H1 (cell line): ENCODE measurements around the gene PHF23. TPM values are rescaled to one million over a fixed set of nuclear protein-coding genes. Genes with fewer than 3 reads are reported as not detected.

Source experiments
- CTCF ChIA-PET: fragments of 300-600 bp; sonication (Branson Sonifier 250); formaldehyde crosslinking; loops from one replicate; lab custom pipeline; 2021; ENCODE audit not compliant: partially characterized antibody; lab: Charles Lee
- POLR2A ChIA-PET: fragments of 300-600 bp; sonication (Branson Sonifier 250); formaldehyde crosslinking; loops from one replicate; lab custom pipeline; 2021; ENCODE audit warnings: inconsistent platforms; ENCODE audit not compliant: partially characterized antibody; lab: Charles Lee
- DNase-seq, 2 experiments: peaks; one replicate each; pipeline versions ENCODE4 v3.0.0 to v3.0.0-alpha.2; 2010 to 2022; ENCODE audit warnings: low spot score in 2 of 2, low read depth in 1 of 2, mixed read lengths in 1 of 2
- FAIRE-seq: peaks from 2 replicates; lab custom pipeline; 2011; peaks lifted over from hg19 to GRCh38; lab: Jason Lieb, UNC
- H2AFZ ChIP-seq: 2 replicates; pipeline ENCODE4 v1.8.1; 2012; ENCODE audit warnings: low read length, inconsistent platforms
- H2AK5ac ChIP-seq: 2 replicates; pipeline ENCODE4 v1.6.1; 2013; ENCODE audit warnings: low read depth, low read length
- H2BK120ac ChIP-seq: replicated peaks from 2 replicates; pipeline ENCODE3; 2013; ENCODE audit warnings: low read depth, low read length, inconsistent platforms
- H2BK12ac ChIP-seq: 2 replicates; pipeline ENCODE4 v1.6.1; 2013; ENCODE audit warnings: low read depth, low read length
- H2BK15ac ChIP-seq: 2 replicates; pipeline ENCODE4 v1.6.1; 2013; ENCODE audit warnings: low read length
- H2BK20ac ChIP-seq: 2 replicates; pipeline ENCODE4 v1.6.1; 2013; ENCODE audit warnings: low read length
- H2BK5ac ChIP-seq: 2 replicates; pipeline ENCODE4 v1.6.1; 2013; ENCODE audit warnings: low read depth, low read length
- H3K14ac ChIP-seq: 2 replicates; pipeline ENCODE4 v1.6.1; 2013; ENCODE audit warnings: inconsistent platforms; ENCODE audit not compliant: insufficient read length
- H3K18ac ChIP-seq: 2 replicates; pipeline ENCODE4 v1.6.1; 2013; ENCODE audit warnings: low read length; ENCODE audit errors: extremely low read depth
- H3K23ac ChIP-seq: 2 replicates; pipeline ENCODE4 v1.6.1; 2013; ENCODE audit warnings: inconsistent platforms; ENCODE audit not compliant: insufficient read length
- H3K23me2 ChIP-seq: 2 replicates; pipeline ENCODE4 v1.6.1; 2013; ENCODE audit warnings: low read depth, low read length
- H3K27ac ChIP-seq: 2 replicates; pipeline ENCODE4 v1.6.1; 2011; ENCODE audit warnings: low read depth, low read length, inconsistent platforms
- H3K27me3 ChIP-seq, 4 experiments: replicated peaks in 1 of 4; 1 replicate in 1 of 4; 2 replicates in 3 of 4; pipeline versions ENCODE4 v1.6.1 to v1.8.1; 2011 to 2013; ENCODE audit warnings: low read length in 3 of 4, mild to moderate bottlenecking in 3 of 4, inconsistent platforms in 2 of 4, mixed read lengths in 2 of 4, moderate library complexity in 1 of 4; ENCODE audit not compliant: control insufficient read depth in 3 of 4, insufficient read depth in 3 of 4; ENCODE audit errors: extremely low read depth in 1 of 4
- H3K36me3 ChIP-seq, 4 experiments: 2 replicates each; pipeline versions ENCODE4 v1.6.1 to v1.8.1; 2011 to 2013; ENCODE audit warnings: mild to moderate bottlenecking in 4 of 4, low read length in 3 of 4, moderate library complexity in 2 of 4, control low read depth in 1 of 4, inconsistent platforms in 1 of 4; ENCODE audit not compliant: insufficient read depth in 4 of 4, control insufficient read depth in 2 of 4
- H3K4ac ChIP-seq: replicated peaks from 2 replicates; pipeline ENCODE3; 2013; ENCODE audit warnings: low read length, low read depth, mixed read lengths, inconsistent platforms; ENCODE audit not compliant: insufficient read length
- H3K4me1 ChIP-seq, 4 experiments: replicated peaks in 1 of 4; 1 replicate in 1 of 4; 2 replicates in 3 of 4; pipeline versions ENCODE4 v1.6.1 to v1.8.1; 2011 to 2013; ENCODE audit warnings: low read length in 3 of 4, inconsistent platforms in 2 of 4, mixed read lengths in 1 of 4; ENCODE audit not compliant: insufficient read depth in 4 of 4, control insufficient read depth in 3 of 4
- H3K4me2 ChIP-seq, 2 experiments: 2 replicates each; pipeline versions ENCODE4 v1.6.1 to v1.8.1; 2011 to 2013; ENCODE audit warnings: low read depth in 2 of 2, low read length in 2 of 2, control low read depth in 1 of 2, inconsistent platforms in 1 of 2, mild to moderate bottlenecking in 1 of 2; ENCODE audit not compliant: insufficient read depth in 1 of 2
- H3K4me3 ChIP-seq, 4 experiments: fragments of 200-600, 300-600 bp in 1 of 4; sonication (generic), shearing (Covaris generic), sonication (Bioruptor Twin) in 1 of 4; 2 replicates each; pipeline versions ENCODE4 v1.5.1 to v1.8.1; 2011 to 2016; ENCODE audit warnings: low read length in 4 of 4, low read depth in 3 of 4, control low read depth in 2 of 4, inconsistent platforms in 2 of 4, mild to moderate bottlenecking in 2 of 4, mixed read lengths in 1 of 4, moderate library complexity in 1 of 4; ENCODE audit not compliant: insufficient read depth in 2 of 4; ENCODE audit errors: extremely low read depth in 1 of 4
- H3K56ac ChIP-seq: replicated peaks from 2 replicates; pipeline ENCODE3; 2013; ENCODE audit warnings: low read depth, mild to moderate bottlenecking, mixed read lengths, low read length, inconsistent platforms; ENCODE audit not compliant: insufficient read length
- H3K79me1 ChIP-seq: 2 replicates; pipeline ENCODE4 v1.6.1; 2013; ENCODE audit warnings: low read depth, low read length, control low read depth
- H3K79me2 ChIP-seq, 2 experiments: 2 replicates each; pipeline versions ENCODE4 v1.6.1 to v1.8.1; 2012 to 2013; ENCODE audit warnings: low read length in 2 of 2, mild to moderate bottlenecking in 2 of 2, inconsistent platforms in 1 of 2; ENCODE audit not compliant: insufficient read depth in 2 of 2, control insufficient read depth in 1 of 2
- H3K9ac ChIP-seq, 4 experiments: replicated peaks in 1 of 4; 1 replicate in 1 of 4; 2 replicates in 3 of 4; pipeline versions ENCODE4 v1.6.1 to v1.8.1; 2011 to 2013; ENCODE audit warnings: low read depth in 3 of 4, low read length in 3 of 4, control low read depth in 2 of 4, mild to moderate bottlenecking in 2 of 4, moderate library complexity in 2 of 4, inconsistent platforms in 1 of 4; ENCODE audit errors: extremely low read depth in 1 of 4
- H3K9me3 ChIP-seq, 2 experiments: 2 replicates each; pipeline versions ENCODE4 v1.6.1 to v1.8.1; 2012 to 2013; ENCODE audit warnings: mild to moderate bottlenecking in 2 of 2, moderate library complexity in 2 of 2, control low read depth in 1 of 2, inconsistent platforms in 1 of 2, low read depth in 1 of 2, low read length in 1 of 2, mixed read lengths in 1 of 2; ENCODE audit not compliant: insufficient read depth in 2 of 2
- H4K20me1 ChIP-seq, 2 experiments: replicated peaks in 1 of 2; 2 replicates each; pipeline versions ENCODE3 to v1.8.1; 2011 to 2013; ENCODE audit warnings: inconsistent platforms in 2 of 2, low read length in 2 of 2, mild to moderate bottlenecking in 1 of 2; ENCODE audit not compliant: insufficient read depth in 2 of 2, control insufficient read depth in 1 of 2
- H4K5ac ChIP-seq: 2 replicates; pipeline ENCODE4 v1.6.1; 2013; ENCODE audit warnings: low read length, low read depth, mixed read lengths, inconsistent platforms; ENCODE audit not compliant: insufficient read length
- H4K8ac ChIP-seq: 2 replicates; pipeline ENCODE4 v1.8.0; 2013; ENCODE audit warnings: mild to moderate bottlenecking, moderate library complexity, low read length, inconsistent platforms; ENCODE audit not compliant: insufficient read depth; ENCODE audit errors: extremely low read depth
- H4K91ac ChIP-seq: replicated peaks from 2 replicates; pipeline ENCODE3; 2013; ENCODE audit warnings: low read length, mixed read lengths, inconsistent platforms; ENCODE audit not compliant: insufficient read length
- BRCA1 ChIP-seq: IDR thresholded peaks from 2 replicates; pipeline ENCODE4 v1.6.1; 2012; ENCODE audit warnings: low read depth, low read length, improper control_type of control experiment
- WGBS, 2 experiments: shearing (Covaris generic) in 1 of 2; methylation state at CpG; one replicate each; pipeline versions ENCODE4 v1.1.6 to v1.1.7; 2013 to 2015; ENCODE audit warnings: low lambda C conversion rate in 2 of 2, mixed read lengths in 2 of 2, inconsistent platforms in 1 of 2, low coverage in 1 of 2, missing lambda C conversion rate in 1 of 2; ENCODE audit not compliant: insufficient replicate concordance in 2 of 2, insufficient coverage in 1 of 2, insufficient read length in 1 of 2; ENCODE audit errors: extremely low coverage in 1 of 2, missing lambda C conversion rate in 1 of 2; 5-methylcytosine and 5-hydroxymethylcytosine counted together
- polyA plus RNA-seq, 7 experiments: library from polyadenylated mRNA; depleted of rRNA in 3 of 7; stranded (reverse) in 5 of 7; unstranded in 2 of 7; fragments of >200 nt in 5 of 7; fragments of 200-250 nt in 2 of 7; gene quantifications; 1 replicate in 5 of 7; 2 replicates in 1 of 7; 4 replicates in 1 of 7; pipeline versions ENCODE4 v1.2.1 to v1.2.3, GENCODE V29; 2011 to 2013; ENCODE audit warnings: missing spikeins in 2 of 7, mixed read lengths in 2 of 7
- total RNA-seq: library from RNA; stranded (reverse); fragmentation: NEBNext Ultra II Directional; extraction: Animal tissue kit (Norgen Biotek cat#: 25700); gene quantifications from 2 replicates; pipeline ENCODE4 v1.2.1, GENCODE V29; 2021

The PHF23 gene
- total and polyA plus RNA-seq, 2 of the 8 experiments (the other 6 are each of a cell fraction or from before 2014, with no cell fraction given): 47.5 to 62.8 TPM

DNA sequence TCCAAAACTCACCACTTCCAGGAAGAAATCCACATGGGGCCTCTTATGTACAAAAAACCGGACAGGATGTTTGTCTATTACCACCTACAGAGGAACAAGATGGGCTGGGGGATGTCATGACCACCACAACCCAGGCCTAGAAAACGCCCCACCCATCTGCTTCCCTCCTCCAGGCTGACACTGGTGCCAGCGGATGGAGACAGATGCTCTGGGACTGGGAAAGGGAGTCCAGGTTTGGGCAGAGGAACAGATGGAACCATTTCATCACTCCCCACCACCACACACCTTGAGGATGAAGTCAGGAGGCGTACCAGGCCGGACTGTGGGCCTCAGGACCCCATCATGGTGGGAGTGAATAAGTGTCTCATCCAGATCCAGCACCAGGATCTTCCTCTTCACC lies 7.5 kb upstream of the PHF23 start:
- DNase-seq (no peak), FAIRE-seq (no peak)
- no peak overlapping the region for H3K56ac ChIP-seq
- no peak overlapping the region for H4K91ac ChIP-seq
- H2AFZ ChIP-seq: no peak overlapping the region
- no peak overlapping the region for H2BK20ac ChIP-seq
- H2BK15ac ChIP-seq: no peak overlapping the region
- WGBS, 2 experiments: 87% methylated on average over 5 of the region's 5 CpGs; no CpG with 5 or more reads in 1 of the 2 experiments
- H2BK5ac ChIP-seq: no peak overlapping the region; the same call in 1 of the 2 replicates
- H4K5ac ChIP-seq: no peak overlapping the region
- peaks cover 17% of the 10 kb centered on the region for H3K23me2 ChIP-seq
- H3K14ac ChIP-seq: no peak overlapping the region
- ChIA-PET CTCF (no interaction called here), POLR2A (interaction anchor here (8.3 to 19.7 kb wide), 3 partner anchors 9 to 24 kb away, joined by 121 to 386 read pairs (median 161); partner anchors contain the start of genes ACADVL, DLG4, DVL2 and GABARAP)
- peaks cover 9 to 28% (median 22%) of the 10 kb centered on the region in 4 experiments; a peak in 6 of 8 replicates for H3K36me3 ChIP-seq
- no peak overlapping the region for H2BK120ac ChIP-seq
- H3K18ac ChIP-seq: no peak overlapping the region
- H3K9ac ChIP-seq: no peak overlapping the region; a peak in 1 of 7 replicates
- no peak for TF ChIP-seq BRCA1
- H2BK12ac ChIP-seq: no peak overlapping the region
- H4K8ac ChIP-seq: no peak overlapping the region; the same call in 1 of the 2 replicates
- no peak overlapping the region for H3K4me3 ChIP-seq
- peaks cover 6 to 9% of the 10 kb centered on the region in 2 experiments for H4K20me1 ChIP-seq
- H3K27me3 ChIP-seq: no peaks in the 10 kb centered on the region
- H2AK5ac ChIP-seq: no peak overlapping the region
- H3K4me1 ChIP-seq: peaks cover 3 to 12% (median 5%) of the 10 kb centered on the region in 4 experiments
- H3K4me2 ChIP-seq: no peak overlapping the region
- H3K4ac ChIP-seq: no peak overlapping the region
- H3K79me1 ChIP-seq: peaks cover 14% of the 10 kb centered on the region
- no peak overlapping the region for H3K27ac ChIP-seq
- no peaks in the 10 kb centered on the region for H3K9me3 ChIP-seq
- no peak overlapping the region for H3K23ac ChIP-seq
- peaks cover 23 to 44% of the 10 kb centered on the region in 2 experiments for H3K79me2 ChIP-seq
